CD4-positive, alpha-beta T cell (primary cell): ENCODE results near the gene GPR68. TPM values are rescaled to one million over a fixed set of nuclear protein-coding genes. Genes with fewer than 3 reads are reported as not detected.

Experiments
- ATAC-seq: fragments of 200-7000 bp; cut with Tn5 transposase; one replicate; pipeline ENCODE4 v1.10.0; 2022; ENCODE audit warnings: mild to moderate bottlenecking; ENCODE audit not compliant: poor library complexity
- CTCF ChIA-PET: fragments of 350-600 bp; sonication (Branson Sonifier 250); formaldehyde crosslinking; loops from one replicate; lab custom pipeline; 2021; ENCODE audit warnings: antibody characterized with exemption, inconsistent platforms; lab: Charles Lee
- POLR2A ChIA-PET: fragments of 350-600 bp; sonication (Branson Sonifier 250); formaldehyde crosslinking; loops from one replicate; lab custom pipeline; 2021; ENCODE audit warnings: antibody characterized with exemption, inconsistent platforms; lab: Charles Lee
- DNase-seq, 14 experiments: peaks; one replicate each; pipeline ENCODE4 v3.0.0-alpha.2; 2013 to 2020; ENCODE audit warnings: mixed read lengths in 2 of 14
- H3K27ac ChIP-seq, 2 donors: one replicate each; pipeline versions ENCODE4 v1.5.1 to v1.7.0; 2013; ENCODE audit warnings: low read length in 2 of 2, low read depth in 1 of 2, mild to moderate bottlenecking in 1 of 2
- H3K27me3 ChIP-seq, 2 experiments: 1 replicate in 1 of 2; 2 replicates in 1 of 2; pipeline versions ENCODE4 v1.6.1 to v1.7.0; 2013; ENCODE audit warnings: low read length in 2 of 2, control low read depth in 1 of 2, mild to moderate bottlenecking in 1 of 2, moderate library complexity in 1 of 2; ENCODE audit not compliant: insufficient read depth in 2 of 2, control insufficient read depth in 1 of 2
- H3K36me3 ChIP-seq: one replicate; pipeline ENCODE4 v1.6.1; 2013; ENCODE audit warnings: low read length, control low read depth; ENCODE audit not compliant: insufficient read depth
- H3K4me1 ChIP-seq: one replicate; pipeline ENCODE4 v1.6.1; 2013; ENCODE audit warnings: low read length, control low read depth; ENCODE audit not compliant: insufficient read depth
- H3K4me3 ChIP-seq: one replicate; pipeline ENCODE4 v1.5.1; 2013; ENCODE audit warnings: mild to moderate bottlenecking, low read length, moderate library complexity
- H3K9me3 ChIP-seq, 2 experiments: 1 replicate in 1 of 2; 2 replicates in 1 of 2; pipeline versions ENCODE4 v1.6.1 to v1.7.0; 2013; ENCODE audit warnings: low read length in 2 of 2, mild to moderate bottlenecking in 2 of 2, control low read depth in 1 of 2, moderate library complexity in 1 of 2; ENCODE audit not compliant: control insufficient read depth in 1 of 2, insufficient read depth in 1 of 2
- H3K27ac Mint-ChIP-seq: one replicate; pipeline ENCODE4 v1.8.0; 2020; ENCODE audit warnings: mixed read lengths
- H3K27me3 Mint-ChIP-seq: one replicate; pipeline ENCODE4 v1.8.0; 2021; ENCODE audit warnings: mixed read lengths
- H3K36me3 Mint-ChIP-seq: one replicate; pipeline ENCODE4 v1.8.0; 2021; ENCODE audit warnings: low read depth, mixed read lengths
- H3K4me1 Mint-ChIP-seq: one replicate; pipeline ENCODE4 v1.8.0; 2021; ENCODE audit warnings: low read depth, mixed read lengths
- H3K4me3 Mint-ChIP-seq: one replicate; pipeline ENCODE4 v1.8.0; 2020; ENCODE audit warnings: mild to moderate bottlenecking, mixed read lengths
- H3K9me3 Mint-ChIP-seq: one replicate; pipeline ENCODE4 v1.8.0; 2020; ENCODE audit warnings: mixed read lengths
- CTCF ChIP-seq: fragments of 200-600 bp; IDR thresholded peaks from one replicate; pipeline ENCODE4 v1.8.0; 2022; ENCODE audit warnings: antibody characterized with exemption, mild to moderate bottlenecking
- intact Hi-C, 2 experiments: fragments of 100-400 bp; cut with DNase I in 1 of 2; cut with micrococcal nuclease in 1 of 2; formaldehyde crosslinking; loops; one replicate each; pipeline versions ENCODE4 v1.15.1 to v1.9.0; 2023 to 2025; cut with DNase I, micrococcal nuclease
- total RNA-seq, 174 experiments: library from RNA in 2 of 174; stranded (reverse) in 2 of 174; gene quantifications; one replicate each; pipeline ENCODE4 v1.2.3 and lab custom pipeline; 2021 to 2026

Gene GPR68
- total RNA-seq, 2 experiments from 2014 or later, result 2.8 to 2.9 TPM

GRCh38 chr14:91232603-91233002, 11.9 kb downstream of the GPR68 start:
- peak overlapping the region; percentile 5 to 76 for H3K27ac ChIP-seq
- intact Hi-C loops, result no loop called here

GRCh38 chr14:91232052-91232451, 12.5 kb downstream of the GPR68 start:
- H3K27me3 ChIP-seq, result no peaks in the 10 kb centered on the region
- POLR2A ChIA-PET, result interaction anchor here (2.4 to 2.7 kb wide), 2 partner anchors 10 to 12 kb away, joined by 11 to 12 read pairs; partner anchors contain the start of gene GPR68
- H3K4me1 ChIP-seq, result peaks cover 93% of the 10 kb centered on the region
- no peak overlapping the region for H3K4me3 ChIP-seq
- CTCF ChIA-PET, result no interaction called here
- ATAC-seq (no peak), DNase-seq (no peak)
- peak overlapping the region; percentile 88 for H3K27ac Mint-ChIP-seq
- H3K27ac ChIP-seq, result peak overlapping the region; percentile 5 to 76
- peaks cover 28% of the 10 kb centered on the region for H3K36me3 ChIP-seq
- no peaks in the 10 kb centered on the region for H3K27me3 Mint-ChIP-seq
- peaks cover 76% of the 10 kb centered on the region for H3K4me1 Mint-ChIP-seq
- intact Hi-C loops, result no loop called here
- peaks cover 3% of the 10 kb centered on the region for H3K9me3 Mint-ChIP-seq
- H3K4me3 Mint-ChIP-seq, result peak overlapping the region; percentile 63
- no peaks in the 10 kb centered on the region for H3K9me3 ChIP-seq
- H3K36me3 Mint-ChIP-seq, result peaks cover 14% of the 10 kb centered on the region
- no peak for TF ChIP-seq CTCF

More at GRCh38 chr14:91232603-91233002, 11.9 kb downstream of the GPR68 start:
- Mint-ChIP-seq H3K36me3 (peaks cover 15% of the 10 kb centered on the region), H3K4me3 (no peak overlapping the region), H3K27me3 (no peaks in the 10 kb centered on the region), H3K4me1 (peaks cover 71% of the 10 kb centered on the region), H3K9me3 (peaks cover 3% of the 10 kb centered on the region), H3K27ac (peak overlapping the region; percentile 88)
- ATAC-seq (no peak), DNase-seq (no peak)
- no peak for TF ChIP-seq CTCF
- peaks cover 28% of the 10 kb centered on the region for H3K36me3 ChIP-seq
- peaks cover 91% of the 10 kb centered on the region for H3K4me1 ChIP-seq
- no peak overlapping the region for H3K4me3 ChIP-seq
- ChIA-PET CTCF (no interaction called here), POLR2A (interaction anchor here (2.4 to 2.7 kb wide), 2 partner anchors 9 to 11 kb away, joined by 11 to 12 read pairs; partner anchors contain the start of gene GPR68)
- no peaks in the 10 kb centered on the region for H3K27me3 ChIP-seq
- H3K9me3 ChIP-seq, result no peaks in the 10 kb centered on the region

- Mint-ChIP-seq H3K27ac (peak overlapping the region; percentile 88), H3K27me3 (no peaks in the 10 kb centered on the region), H3K36me3 (peaks cover 14% of the 10 kb centered on the region), H3K4me1 (peaks cover 82% of the 10 kb centered on the region), H3K9me3 (peaks cover 3% of the 10 kb centered on the region), H3K4me3 (peak overlapping the region; percentile 63)
- H3K36me3 ChIP-seq, result peaks cover 28% of the 10 kb centered on the region
- no peaks in the 10 kb centered on the region for H3K27me3 ChIP-seq
- CTCF ChIA-PET, result no interaction called here
- H3K9me3 ChIP-seq, result no peaks in the 10 kb centered on the region
- ATAC-seq, result no peak
- no peak overlapping the region for H3K4me3 ChIP-seq
- peak in 4 of 14 experiments; percentile 34 to 74 (median 46) for DNase-seq
- no peak for TF ChIP-seq CTCF
- intact Hi-C loops, result no loop called here
- H3K27ac ChIP-seq, result peak overlapping the region; percentile 22 to 76
- peaks cover 95% of the 10 kb centered on the region for H3K4me1 ChIP-seq
- POLR2A ChIA-PET, result interaction anchor here (2.4 to 2.7 kb wide), 2 partner anchors 10 to 13 kb away, joined by 11 to 12 read pairs; partner anchors contain the start of gene GPR68
These were observed 13.1 kb downstream of the GPR68 start for GRCh38 chr14:91231446-91231845.
